Activated CD4-positive, alpha-beta T cell treated with anti-CD3 and anti-CD28 coated beads, Interleukin-2, amount 50 U/mL, for 4 hours (primary cell): ENCODE measurements around the gene PLA2G2E.
"Not testable (repeated sequence)": the region's sequence is repeated elsewhere in the genome, so short reads cannot be mapped to it uniquely, and the experiment has no call there.

ENCODE experiments used
- DNase-seq, 2 experiments: peaks; one replicate each; pipeline ENCODE4 v3.0.0-alpha.2; 2020

The PLA2G2E gene

GRCh38 chr1:19880841-19881240, 42.6 kb downstream of the PLA2G2E start:
- DNase-seq: not testable (repeated sequence)

GRCh38 chr1:19879661-19880060, 43.8 kb downstream of the PLA2G2E start:
- no peak for DNase-seq

GRCh38 chr1:19879227-19879626, 44.2 kb downstream of the PLA2G2E start:
- DNase-seq: no peak

GRCh38 chr1:19878637-19878985, 44.8 kb downstream of the PLA2G2E start:
- no peak for DNase-seq

DNA sequence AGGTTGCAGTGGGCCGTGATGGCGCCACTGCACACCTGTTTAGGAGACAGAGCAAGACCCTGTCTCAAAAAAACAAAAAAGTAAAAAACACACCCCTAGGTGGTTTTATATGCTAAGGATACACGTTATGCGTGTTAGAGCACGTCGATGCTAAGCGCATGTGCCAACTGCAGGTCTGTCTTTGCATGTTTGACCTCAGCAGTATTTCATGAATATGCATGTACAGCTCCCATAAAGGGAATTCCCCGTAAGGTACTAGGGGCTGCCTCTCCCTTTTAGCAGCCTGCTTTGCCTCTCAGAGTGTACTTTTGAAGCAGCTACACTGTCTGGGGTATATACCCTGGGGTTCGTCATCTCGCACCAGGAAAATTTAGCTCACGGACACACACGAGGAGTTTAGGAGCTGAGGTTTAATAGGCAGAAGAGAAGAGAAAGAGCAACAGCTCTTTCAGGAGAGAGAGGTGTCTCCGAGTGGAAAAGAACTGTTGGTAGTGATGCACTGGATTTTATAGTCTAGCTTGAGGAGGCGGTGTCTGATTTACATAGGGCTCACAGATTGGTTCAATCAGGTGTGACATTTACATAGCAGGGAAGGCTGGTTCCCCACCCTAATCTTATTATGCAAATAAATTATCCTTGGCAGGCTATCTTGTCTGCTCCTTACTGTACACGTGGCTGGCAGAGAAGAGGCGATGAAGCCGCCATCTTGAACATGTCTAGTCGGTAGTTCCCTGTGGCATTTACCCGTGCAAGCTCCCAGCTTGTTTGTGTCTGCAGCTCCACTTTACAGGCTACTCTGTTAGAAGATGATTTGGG, 45.4 kb downstream of the PLA2G2E start:
- no peak for DNase-seq

- no peak for DNase-seq
Measured at GRCh38 chr1:19877181-19877750, 46.2 kb downstream of the PLA2G2E start.

GRCh38 chr1:19872190-19872589, 51.2 kb downstream of the PLA2G2E start:
- no peak for DNase-seq
